GM12864 (cell line): ENCODE results near the gene PNPLA2.

Experiments used
- DNase-seq: peaks from one replicate; pipeline ENCODE4 v3.0.0-alpha.2; 2011; ENCODE audit warnings: low read depth
- H3K4me3 ChIP-seq: 2 replicates; pipeline ENCODE4 v1.5.1; 2011; ENCODE audit warnings: mild to moderate bottlenecking, low read depth, low read length, control low read depth
- CTCF ChIP-seq: IDR thresholded peaks from 2 replicates; pipeline ENCODE4 v1.5.1; 2011; ENCODE audit warnings: low read depth, mild to moderate bottlenecking, moderate library complexity, low read length, control low read depth, inconsistent platforms; ENCODE audit errors: missing control alignments

The PNPLA2 gene

DNA sequence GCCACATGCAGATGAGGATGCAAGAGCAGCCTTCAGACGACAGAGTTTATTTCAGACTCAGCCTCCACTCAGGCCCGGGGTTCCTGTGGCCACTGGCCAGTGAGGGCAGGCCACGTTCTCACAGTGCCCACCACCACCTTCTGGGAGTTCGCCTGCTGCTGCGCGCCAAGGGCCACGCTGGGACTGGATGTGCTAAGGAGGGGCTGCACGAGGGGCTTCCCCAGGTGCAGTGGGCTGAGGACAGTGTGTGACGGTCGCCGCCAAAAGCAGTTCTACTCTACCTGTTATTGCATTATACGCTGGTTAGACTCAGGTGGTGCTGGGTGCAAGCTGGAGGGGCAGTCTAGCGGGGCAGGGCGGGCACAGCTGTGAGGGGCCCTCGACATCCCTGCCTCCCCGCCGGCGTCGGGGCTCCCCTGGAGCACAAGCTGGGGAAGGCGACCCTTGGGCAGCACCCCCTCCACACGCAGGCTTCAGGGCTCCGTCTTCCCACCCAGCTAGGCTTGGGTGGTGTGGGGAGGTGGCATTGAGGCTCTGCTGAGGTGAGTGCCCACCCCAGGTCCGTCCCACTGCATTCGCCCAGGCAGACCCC, 31.5 kb upstream of the PNPLA2 start:
- no peak for TF ChIP-seq CTCF
- DNase-seq, result no peak
- no peak overlapping the region for H3K4me3 ChIP-seq

DNA sequence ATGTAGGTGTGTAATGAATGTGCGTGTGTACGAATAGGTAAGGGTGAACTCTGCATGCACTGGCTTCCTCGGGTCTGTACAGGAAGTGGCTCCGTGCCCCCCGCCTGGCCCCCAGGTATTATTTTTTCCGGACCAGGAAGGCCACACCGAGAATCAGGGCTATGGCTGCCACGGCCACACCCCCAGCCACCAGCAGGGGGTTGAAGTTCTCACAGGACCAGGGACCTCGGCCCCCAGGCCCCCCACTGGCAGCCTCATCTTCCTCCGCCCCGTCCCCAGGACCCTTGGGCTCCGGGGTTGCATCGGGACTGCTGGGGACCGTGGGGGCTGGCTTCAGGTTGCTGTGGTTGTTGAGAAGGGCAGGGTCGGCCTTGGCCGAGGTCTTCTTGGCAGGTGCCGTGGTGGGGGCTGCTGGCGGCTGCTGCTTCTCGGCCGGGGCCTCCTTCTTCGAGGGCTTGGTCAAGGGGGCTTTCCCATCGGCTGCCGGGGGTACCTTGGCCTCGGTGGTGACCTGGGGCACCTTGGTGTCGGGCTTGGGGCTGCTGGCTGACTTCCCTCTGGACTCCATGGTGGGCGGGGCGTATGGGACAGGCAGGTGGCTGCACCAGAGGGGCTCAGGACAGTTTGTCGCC, 30.6 kb upstream of the PNPLA2 start:
- peak; percentile 18 for TF ChIP-seq CTCF
- no peak overlapping the region for H3K4me3 ChIP-seq
- no peak for DNase-seq

DNA sequence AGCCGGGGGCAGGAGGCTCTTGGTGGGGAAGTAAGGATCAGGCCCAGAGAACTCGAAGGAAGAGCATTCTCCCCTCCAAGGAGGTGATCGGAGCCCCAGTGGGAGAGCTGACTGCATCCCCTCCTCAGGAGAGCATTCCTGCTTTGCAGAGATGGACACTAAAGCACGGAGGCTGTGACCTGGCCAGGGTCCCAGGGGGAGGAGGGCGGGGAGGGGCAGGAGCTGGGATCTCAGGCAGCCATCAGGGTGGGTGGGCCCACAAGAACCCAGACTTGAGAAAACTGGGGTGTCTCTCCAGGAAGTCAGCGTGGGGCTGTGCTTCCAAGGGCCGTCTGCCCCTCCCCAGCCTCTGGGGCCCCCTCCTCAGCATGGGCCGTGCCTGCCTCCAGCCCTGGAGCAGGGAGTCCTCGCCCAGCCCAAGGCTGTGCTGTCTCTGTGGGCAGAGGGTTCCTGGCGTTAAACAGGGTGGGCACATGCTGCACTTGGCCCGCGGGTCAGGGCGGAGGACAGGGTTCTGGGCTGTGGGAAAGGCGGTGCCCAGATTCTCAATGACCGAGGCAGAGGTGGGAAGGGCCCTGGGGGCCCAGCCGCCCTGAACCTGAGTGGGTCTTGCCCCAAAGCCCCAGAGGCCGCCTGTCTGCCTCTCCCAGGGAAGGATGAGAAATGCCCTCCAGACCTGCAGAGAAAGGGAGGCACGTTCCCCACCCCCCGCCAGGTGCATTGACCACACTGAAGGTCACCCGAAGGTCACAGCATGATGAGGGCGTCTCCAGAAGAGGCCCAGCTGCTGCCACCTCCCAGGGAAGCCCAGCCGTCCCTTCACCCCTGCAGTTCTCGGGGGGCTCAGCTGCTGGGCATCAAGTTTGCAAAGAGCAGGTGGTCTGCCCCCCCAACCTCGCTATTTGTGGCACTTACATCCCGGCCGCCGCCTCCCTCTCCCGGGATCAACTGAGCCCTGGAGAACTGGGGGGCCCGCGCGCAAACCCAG, 29.5 kb upstream of the PNPLA2 start:
- TF ChIP-seq CTCF, result no peak
- DNase-seq, result no peak
- peak overlapping the region; percentile 49 for H3K4me3 ChIP-seq

DNA sequence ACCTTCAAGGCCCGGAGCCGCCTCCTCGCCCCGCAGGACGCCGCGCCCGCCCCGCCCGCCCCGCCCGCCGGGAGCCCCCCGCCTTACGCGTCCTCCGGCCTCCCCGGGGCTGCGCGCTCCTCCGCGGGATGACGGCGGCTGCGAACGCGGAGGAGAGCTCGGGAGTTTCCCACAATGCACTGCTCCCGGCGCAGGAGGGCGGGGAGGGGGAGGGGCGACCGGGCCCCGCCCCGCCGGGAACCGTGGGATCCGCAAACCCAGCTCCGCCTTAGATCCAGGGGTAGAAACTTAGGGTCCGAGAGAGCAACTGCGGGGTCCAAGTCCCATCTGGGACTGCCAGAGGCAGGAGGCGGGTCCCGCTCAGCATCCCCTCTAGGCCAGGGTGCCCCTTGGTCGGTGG, 28.8 kb upstream of the PNPLA2 start, which contains the start of gene CEND1:
CEND1 (minus strand) TSS at position 148 of the 400 bp plus-strand sequence. CDS start 1,514 bp downstream, outside the sequence.
- no peak for DNase-seq
- peak within 1 kb of the TSS; percentile 49 for H3K4me3 ChIP-seq
- TF ChIP-seq CTCF, result no peak

- DNase-seq, result no peak
- TF ChIP-seq CTCF, result no peak
- H3K4me3 ChIP-seq, result no peak overlapping the region
These were observed 27.8 kb upstream of the PNPLA2 start for GRCh38 chr11:790721-791564.
